Testis (tissue), 2 donors: ENCODE measurements around the gene PCBP2.

Experiments used
- CTCF ChIP-seq, 3 experiments: fragments of 450-650 bp in 2 of 3; fragments of 200-600 bp in 1 of 3; sonication (generic) in 1 of 3; IDR thresholded peaks; one replicate each; pipeline ENCODE4 v1.5.1; 2016 to 2019; ENCODE audit warnings: antibody characterized with exemption in 3 of 3, mild to moderate bottlenecking in 2 of 3, moderate library complexity in 1 of 3
- POLR2A ChIP-seq: fragments of 450-650 bp; IDR thresholded peaks from one replicate; pipeline ENCODE4 v1.6.1; 2017; ENCODE audit warnings: antibody characterized with exemption, mild to moderate bottlenecking, moderate library complexity

- TF ChIP-seq CTCF (IDR thresholded peaks at IDR 0.05) (no peak), POLR2A (no peak)
Observed at GRCh38 chr12:53402871-53403270, 49.0 kb upstream of the PCBP2 start.
